Measurements from ENCODE around the gene ZNF207. TPM values are rescaled to one million over a fixed set of nuclear protein-coding genes. Genes with fewer than 3 reads are reported as not detected.

The ZNF207 gene
- total RNA-seq, 2 donors from 2014 or later: 82.5 to 95.6 TPM

DNA sequence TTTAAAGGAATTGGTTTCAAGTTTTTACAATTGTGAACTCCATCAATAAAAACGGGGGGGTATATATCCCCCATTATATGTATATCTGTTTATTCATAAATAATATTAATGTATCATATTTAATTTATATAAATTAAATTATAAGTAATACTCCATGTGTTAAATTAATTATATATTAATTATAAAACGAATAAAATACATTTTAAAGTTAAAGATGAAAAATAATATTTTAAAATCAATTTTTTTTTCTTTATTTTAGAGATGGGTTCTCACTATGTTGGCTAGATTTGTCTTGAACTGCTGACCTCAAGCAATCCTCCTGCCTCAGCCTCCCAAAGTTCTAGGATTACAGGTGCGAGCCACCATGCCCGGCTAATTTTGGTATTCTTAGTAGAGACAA lies 76.9 kb downstream of the ZNF207 start:
- no peak for ATAC-seq

DNA sequence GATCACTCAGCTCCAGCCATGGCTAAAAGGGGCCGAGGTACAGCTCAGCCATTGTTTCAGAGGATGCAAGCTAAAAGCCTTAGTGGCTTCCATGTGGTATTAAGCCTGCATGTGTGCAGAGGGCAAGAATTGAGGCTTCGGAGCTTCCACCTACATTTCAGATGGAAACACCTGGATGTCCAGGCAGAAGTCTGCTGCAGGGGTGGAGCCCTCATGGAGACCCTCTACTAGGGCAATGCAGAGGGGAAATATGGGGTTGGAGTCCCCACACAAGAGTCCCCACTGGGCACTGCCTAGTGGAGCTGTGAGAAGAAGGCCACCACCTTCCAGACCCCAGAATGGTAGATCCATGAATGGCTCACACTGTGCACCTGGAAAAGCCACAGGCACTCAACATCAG lies 79.6 kb downstream of the ZNF207 start:
- Histone ChIP-seq H3K27ac (no peak overlapping the region), H3K4me3 (no peak overlapping the region), H3K36me3 (replicated peaks in 1 of 2; ENCODE audit: insufficient read depth in 1 of 2, low read depth in 2 of 2) (no peaks in the 10 kb centered on the region), H3K4me1 (no peaks in the 10 kb centered on the region), H3K9me3 (no peaks in the 10 kb centered on the region), H3K27me3 (no peaks in the 10 kb centered on the region)
- DNase-seq (no peak), ATAC-seq (no peak)
- intact Hi-C loops (cut with DNase I): no loop called here
- 73 to 95% methylated on average over 2 of the region's 2 CpGs for WGBS, 2 donors
- TF ChIP-seq, protein P1, sequence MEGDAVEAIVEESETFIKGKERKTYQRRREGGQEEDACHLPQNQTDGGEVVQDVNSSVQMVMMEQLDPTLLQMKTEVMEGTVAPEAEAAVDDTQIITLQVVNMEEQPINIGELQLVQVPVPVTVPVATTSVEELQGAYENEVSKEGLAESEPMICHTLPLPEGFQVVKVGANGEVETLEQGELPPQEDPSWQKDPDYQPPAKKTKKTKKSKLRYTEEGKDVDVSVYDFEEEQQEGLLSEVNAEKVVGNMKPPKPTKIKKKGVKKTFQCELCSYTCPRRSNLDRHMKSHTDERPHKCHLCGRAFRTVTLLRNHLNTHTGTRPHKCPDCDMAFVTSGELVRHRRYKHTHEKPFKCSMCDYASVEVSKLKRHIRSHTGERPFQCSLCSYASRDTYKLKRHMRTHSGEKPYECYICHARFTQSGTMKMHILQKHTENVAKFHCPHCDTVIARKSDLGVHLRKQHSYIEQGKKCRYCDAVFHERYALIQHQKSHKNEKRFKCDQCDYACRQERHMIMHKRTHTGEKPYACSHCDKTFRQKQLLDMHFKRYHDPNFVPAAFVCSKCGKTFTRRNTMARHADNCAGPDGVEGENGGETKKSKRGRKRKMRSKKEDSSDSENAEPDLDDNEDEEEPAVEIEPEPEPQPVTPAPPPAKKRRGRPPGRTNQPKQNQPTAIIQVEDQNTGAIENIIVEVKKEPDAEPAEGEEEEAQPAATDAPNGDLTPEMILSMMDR (IDR thresholded peaks at IDR 0.05): no peak
- no peak for TF ChIP-seq POLR2A (IDR thresholded peaks at IDR 0.05)

More for the DNA sequence above, 76.9 kb downstream of the ZNF207 start:
- Histone ChIP-seq H3K4me3 (no peak overlapping the region), H3K27ac (no peak overlapping the region), H3K36me3 (replicated peaks in 1 of 2; ENCODE audit: insufficient read depth in 1 of 2, low read depth in 2 of 2) (no peaks in the 10 kb centered on the region), H3K9me3 (no peaks in the 10 kb centered on the region), H3K27me3 (no peaks in the 10 kb centered on the region), H3K4me1 (no peaks in the 10 kb centered on the region)
- no peak for DNase-seq
- intact Hi-C loops (cut with DNase I): no loop called here
- TF ChIP-seq POLR2A (IDR thresholded peaks at IDR 0.05): no peak
- TF ChIP-seq, protein P1 (IDR thresholded peaks at IDR 0.05): no peak
- WGBS, 2 donors: 65 to 68% methylated on average over 4 of the region's 4 CpGs

MicroRNAs within 50 kb of the gene (microRNA counts, 767-probe panel; counts per million panel counts)
- 0 to 736 counts per million in 2 donors for microRNA hsa-miR-632

Small RNA genes lying within 50 kb of the gene (microRNA-seq; reads per million reads assigned to microRNA genes)
- 0.93 to 1.8 reads per million in 2 donors for gene MIR632 (ENCODE audit: borderline number of aligned reads in 2 of 2, borderline replicate concordance in 2 of 2)

Small RNA genes lying within 50 kb of the gene (small RNA-seq; reads per million reads assigned to genes)
- not detected for gene AC005899.6

Other genes starting within 250 kb of the ZNF207 start
- 10 to 100 TPM; 15.2 to 25.4 TPM for gene RHOT1, start 207.7 kb upstream of the ZNF207 start, total RNA-seq
- gene RHBDL3, start 84.3 kb upstream of the ZNF207 start, total RNA-seq: under 1 TPM; 0.26 to 0.66 TPM
- 10 to 100 TPM in 1 of 2 donors, 1 to 10 TPM in 1; 7.6 to 15.6 TPM for gene C17orf75, start 8.0 kb upstream of the ZNF207 start, total RNA-seq
- 10 to 100 TPM; 18.9 to 24.7 TPM for gene PSMD11, start 94.4 kb downstream of the ZNF207 start, total RNA-seq
- gene CDK5R1, start 136.8 kb downstream of the ZNF207 start, total RNA-seq: 1 to 10 TPM; 1.0 to 1.6 TPM